Peyer's patch (tissue), 4 donors: ENCODE data around the gene ALKBH5. TPM values are rescaled to one million over a fixed set of nuclear protein-coding genes. Genes with fewer than 3 reads are reported as not detected.

Experiments used
- DNase-seq, 3 donors: peaks; one replicate each; pipeline ENCODE4 v3.0.0-alpha.2; 2017 to 2019
- H3K27ac ChIP-seq, 4 donors: fragments of 200-600 bp; sonication (generic); one replicate each; pipeline ENCODE4 v1.5.1; 2016 to 2019
- H3K27me3 ChIP-seq, 2 donors: fragments of 200-600 bp; sonication (generic); one replicate each; pipeline ENCODE4 v1.5.1; 2019
- H3K36me3 ChIP-seq, 3 donors: fragments of 200-600 bp; sonication (generic); one replicate each; pipeline ENCODE4 v1.5.1; 2016 to 2019
- H3K4me1 ChIP-seq, 4 donors: fragments of 200-600 bp; sonication (generic); one replicate each; pipeline ENCODE4 v1.5.1; 2016 to 2019
- H3K4me3 ChIP-seq, 4 donors: fragments of 200-600 bp; sonication (generic); 1 replicate in 3 of 4; 2 replicates in 1 of 4; pipeline ENCODE4 v1.5.1; 2016 to 2019; ENCODE audit warnings: mild to moderate bottlenecking in 1 of 4
- H3K9me3 ChIP-seq, 4 donors: fragments of 200-600 bp; sonication (generic); one replicate each; pipeline ENCODE4 v1.5.1; 2016 to 2019; ENCODE audit warnings: mild to moderate bottlenecking in 1 of 4
- CTCF ChIP-seq, 6 experiments: fragments of 450-650 bp in 4 of 6; fragments of 200-600 bp in 2 of 6; sonication (generic) in 1 of 6; IDR thresholded peaks; one replicate each; pipeline ENCODE4 v1.5.1; 2017 to 2019; ENCODE audit warnings: antibody characterized with exemption in 6 of 6, mild to moderate bottlenecking in 3 of 6, moderate library complexity in 1 of 6
- POLR2A ChIP-seq, 2 donors: fragments of 450-650 bp; IDR thresholded peaks; one replicate each; pipeline ENCODE4 v1.5.1; 2017; ENCODE audit warnings: antibody characterized with exemption in 2 of 2, mild to moderate bottlenecking in 2 of 2, moderate library complexity in 2 of 2
- total RNA-seq, 4 donors: library from RNA; depleted of rRNA; stranded (reverse); fragments of >200 nt; gene quantifications; one replicate each; pipeline ENCODE4 v1.1.0, GENCODE V29; 2016

ALKBH5 gene
- total RNA-seq, 4 donors from 2014 or later: 65.6 to 78.5 (median 72.9) TPM

DNA sequence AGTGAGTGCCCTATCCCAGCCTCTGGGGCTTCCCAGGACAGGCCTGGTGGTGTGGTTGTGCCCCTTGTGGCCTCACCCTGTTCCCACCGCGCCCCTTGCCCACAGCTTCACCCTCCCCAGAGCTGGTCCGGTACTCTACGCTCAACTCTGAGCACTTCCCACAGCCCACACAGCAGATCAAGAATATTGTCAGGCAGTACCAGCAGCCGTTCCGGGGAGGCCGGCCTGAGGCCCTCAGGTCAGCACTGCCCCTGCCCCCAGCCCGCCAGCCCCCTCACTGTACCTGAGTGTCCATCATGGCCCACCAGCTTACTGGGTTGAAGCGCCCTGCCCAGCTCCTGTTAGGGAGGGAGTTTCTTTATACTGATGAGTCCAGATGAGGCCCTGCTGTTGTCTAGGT lies 32.3 kb upstream of the ALKBH5 start:
- H3K9me3 ChIP-seq: no peaks in the 10 kb centered on the region
- no peak overlapping the region for H3K4me3 ChIP-seq
- H3K27ac ChIP-seq: no peak overlapping the region
- no peak for DNase-seq
- no peak for TF ChIP-seq CTCF (IDR thresholded peaks at IDR 0.05)
- no peak for TF ChIP-seq POLR2A (IDR thresholded peaks at IDR 0.05)
- H3K4me1 ChIP-seq: peaks cover 0 to 8% (median 2%) of the 10 kb centered on the region in 4 donors
- H3K27me3 ChIP-seq: no peaks in the 10 kb centered on the region
- no peaks in the 10 kb centered on the region for H3K36me3 ChIP-seq

- Histone ChIP-seq H3K9me3 (no peaks in the 10 kb centered on the region), H3K27ac (no peak overlapping the region), H3K4me1 (peaks cover 0 to 19% (median 12%) of the 10 kb centered on the region in 4 donors), H3K4me3 (no peak overlapping the region), H3K36me3 (no peaks in the 10 kb centered on the region), H3K27me3 (no peaks in the 10 kb centered on the region)
- no peak for TF ChIP-seq CTCF (IDR thresholded peaks at IDR 0.05)
- TF ChIP-seq POLR2A (IDR thresholded peaks at IDR 0.05): no peak
- DNase-seq: no peak
Observed at GRCh38 chr17:18155179-18155578, 28.4 kb upstream of the ALKBH5 start.

- H3K4me1 ChIP-seq: peaks cover 0 to 19% (median 12%) of the 10 kb centered on the region in 4 donors
- no peak for DNase-seq
- no peaks in the 10 kb centered on the region for H3K9me3 ChIP-seq
- H3K27ac ChIP-seq: peak overlapping the region in 2 of 4 donors; percentile 3 to 74
- no peak overlapping the region for H3K4me3 ChIP-seq
- no peak for TF ChIP-seq POLR2A (IDR thresholded peaks at IDR 0.05)
- TF ChIP-seq CTCF (IDR thresholded peaks at IDR 0.05): no peak
- H3K27me3 ChIP-seq: no peaks in the 10 kb centered on the region
- H3K36me3 ChIP-seq: no peaks in the 10 kb centered on the region
Observed at GRCh38 chr17:18156171-18156975, 27.3 kb upstream of the ALKBH5 start.

- no peak for DNase-seq
- no peak for TF ChIP-seq CTCF (IDR thresholded peaks at IDR 0.05)
- no peak for TF ChIP-seq POLR2A (IDR thresholded peaks at IDR 0.05)
- H3K36me3 ChIP-seq: no peaks in the 10 kb centered on the region
- peaks cover 0 to 19% (median 12%) of the 10 kb centered on the region in 4 donors for H3K4me1 ChIP-seq
- H3K27me3 ChIP-seq: no peaks in the 10 kb centered on the region
- H3K4me3 ChIP-seq: no peak overlapping the region
- no peaks in the 10 kb centered on the region for H3K9me3 ChIP-seq
- H3K27ac ChIP-seq: peak overlapping the region in 2 of 4 donors; percentile 3 to 74
Observed at GRCh38 chr17:18156976-18157280, 26.7 kb upstream of the ALKBH5 start.

DNA sequence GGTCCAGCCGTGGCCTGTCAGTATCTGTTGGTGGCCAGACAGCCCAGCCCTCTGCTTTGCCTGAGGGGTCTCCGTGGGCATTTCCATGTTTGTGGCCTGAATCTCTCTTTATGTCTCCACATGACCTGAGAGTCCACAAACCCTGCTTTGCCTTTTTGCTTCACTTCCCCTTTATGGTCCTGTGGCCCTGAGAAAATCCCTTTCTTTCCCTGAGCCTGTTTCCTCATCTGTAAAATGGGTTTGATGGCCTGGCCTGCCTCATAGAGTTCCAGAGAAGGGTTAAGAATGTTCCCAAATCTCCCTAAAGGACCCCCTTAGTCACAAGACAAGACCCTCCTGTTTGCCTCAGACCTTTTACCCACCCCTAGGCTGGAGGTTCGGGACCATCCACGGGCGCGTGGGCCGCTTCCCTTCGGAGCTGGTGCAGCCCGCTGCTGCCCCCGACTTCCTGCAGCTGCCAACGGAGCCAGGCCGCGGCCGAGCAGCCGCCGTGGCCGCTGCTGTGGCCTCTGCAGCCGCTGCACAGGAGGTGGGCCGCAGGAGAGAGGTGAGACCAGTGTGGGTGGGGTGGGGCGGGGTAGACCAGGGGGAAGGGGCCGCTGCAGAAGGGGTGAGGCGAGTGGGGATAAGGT lies 26.2 kb upstream of the ALKBH5 start:
- H3K27ac ChIP-seq: peak overlapping the region; percentile 46 to 74 (median 72)
- no peaks in the 10 kb centered on the region for H3K27me3 ChIP-seq
- DNase-seq: no peak
- peaks cover 0 to 19% (median 12%) of the 10 kb centered on the region in 4 donors for H3K4me1 ChIP-seq
- H3K36me3 ChIP-seq: no peaks in the 10 kb centered on the region
- no peaks in the 10 kb centered on the region for H3K9me3 ChIP-seq
- peak overlapping the region in 3 of 4 donors; percentile 54 to 65 (median 55) for H3K4me3 ChIP-seq
- no peak for TF ChIP-seq CTCF (IDR thresholded peaks at IDR 0.05)
- no peak for TF ChIP-seq POLR2A (IDR thresholded peaks at IDR 0.05)
